COLO829 (cell line): ENCODE results near the gene TMEM179.
"Not testable (repeated sequence)": the region's sequence is repeated elsewhere in the genome, so short reads cannot be mapped to it uniquely, and the experiment has no call there.

Source experiments
- DNase-seq: peaks from one replicate; pipeline ENCODE4 v3.0.0; 2012; ENCODE audit warnings: low spot score

The TMEM179 gene

DNA sequence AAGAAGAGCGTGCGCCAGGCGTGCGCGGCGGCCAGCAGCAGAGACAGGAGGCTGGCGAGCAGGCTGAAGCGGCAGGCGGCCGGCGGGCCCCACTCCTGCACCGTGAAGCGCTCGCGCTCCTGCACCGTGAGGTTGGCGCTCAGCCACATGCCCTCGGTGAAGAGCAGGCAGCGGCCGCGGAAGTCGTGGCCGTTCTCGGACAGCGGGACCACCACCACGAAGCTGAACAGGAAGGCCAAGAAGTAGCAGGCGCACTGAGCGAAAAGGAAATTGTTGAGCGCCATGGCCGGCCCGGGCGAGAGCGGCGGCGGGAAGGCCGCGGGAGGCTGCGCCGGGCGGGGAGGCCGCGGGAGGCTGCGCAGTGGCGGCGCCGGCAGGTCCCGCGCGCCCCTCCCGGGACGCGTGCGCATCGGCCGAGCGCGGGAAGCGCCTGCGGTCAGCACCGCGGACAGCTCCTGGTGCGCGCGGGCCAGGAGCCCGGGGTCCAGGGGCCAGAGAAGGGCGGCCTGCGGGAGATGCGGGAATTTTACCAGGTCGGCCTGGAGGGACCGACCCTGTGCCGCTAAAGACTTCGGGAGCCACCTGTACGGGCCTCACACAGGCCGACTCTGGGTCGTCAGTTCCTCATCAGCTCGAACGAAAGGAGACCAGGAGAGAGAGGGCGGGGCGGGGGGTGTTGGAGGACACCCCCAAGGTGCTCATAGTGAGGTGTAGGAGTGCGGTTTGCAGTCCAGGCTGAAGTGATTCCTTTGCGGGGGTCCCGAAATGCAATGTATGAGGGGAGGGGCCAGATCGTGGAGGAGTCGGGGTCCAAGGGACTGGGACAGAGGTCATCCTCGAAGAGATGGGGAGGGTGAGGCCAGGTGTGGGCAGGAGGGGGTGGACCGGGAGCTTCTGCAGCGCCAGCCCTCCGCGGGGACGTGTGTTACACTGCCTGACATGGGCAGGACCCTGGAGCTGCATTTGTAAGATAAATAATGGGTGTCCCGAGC, at the start of gene TMEM179:
Gene TMEM179, minus strand, starts transcription at position 315 of the 992 bp plus-strand sequence. Its CDS starts 31 bp downstream, at position 284.
- no peak for DNase-seq

DNA sequence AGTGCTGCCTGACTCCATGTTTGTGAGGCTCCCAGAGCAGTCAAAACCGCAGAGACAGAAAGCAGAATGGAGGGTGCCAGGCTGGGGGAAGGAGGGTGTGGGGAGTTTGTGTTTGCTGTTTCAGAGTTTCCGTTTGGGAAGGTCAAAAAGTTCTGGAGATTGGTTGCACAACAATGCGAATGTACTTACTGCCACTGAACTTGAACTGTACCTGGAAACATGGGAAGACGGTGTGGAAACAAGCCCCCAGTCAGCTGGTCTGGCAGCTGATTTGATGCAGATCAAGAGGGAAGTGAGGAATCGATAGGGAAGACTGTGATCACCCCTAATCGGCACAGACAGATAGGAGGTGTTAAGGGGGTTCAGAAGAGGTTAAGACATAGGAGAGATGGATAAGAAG, 49.5 kb upstream of the TMEM179 start:
- no peak for DNase-seq

DNA sequence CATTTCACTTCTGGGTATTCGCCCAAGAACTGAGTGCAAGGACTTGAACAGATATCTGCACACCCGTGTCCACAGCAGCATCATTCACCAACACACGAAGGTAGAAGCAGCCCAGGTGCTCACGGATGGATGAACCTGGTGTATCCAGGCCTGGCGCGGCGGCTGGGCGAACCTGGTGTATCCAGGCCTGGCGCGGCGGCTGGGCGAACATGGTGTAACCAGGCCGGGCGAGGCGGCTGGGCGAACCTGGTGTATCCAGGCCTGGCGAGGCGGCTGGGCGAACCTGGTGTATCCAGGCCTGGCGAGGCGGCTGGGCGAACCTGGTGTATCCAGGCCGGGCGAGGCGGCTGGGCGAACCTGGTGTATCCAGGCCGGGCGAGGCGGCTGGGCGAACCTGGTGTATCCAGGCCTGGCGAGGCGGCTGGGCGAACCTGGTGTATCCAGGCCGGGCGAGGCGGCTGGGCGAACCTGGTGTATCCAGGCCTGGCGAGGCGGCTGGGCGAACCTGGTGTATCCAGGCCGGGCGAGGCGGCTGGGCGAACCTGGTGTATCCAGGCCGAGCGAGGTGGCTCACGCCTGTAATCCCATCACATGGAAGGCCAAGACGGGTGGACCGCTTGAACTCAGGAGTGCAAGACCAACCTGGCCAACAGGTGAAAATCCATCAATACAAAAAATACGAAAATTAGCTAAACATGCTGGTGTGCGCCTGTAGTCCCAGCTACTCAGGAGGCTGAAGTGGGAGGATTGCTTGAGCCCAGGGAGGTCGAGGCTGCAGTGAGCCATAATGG, 48.8 kb upstream of the TMEM179 start:
- not testable (repeated sequence) for DNase-seq

DNA sequence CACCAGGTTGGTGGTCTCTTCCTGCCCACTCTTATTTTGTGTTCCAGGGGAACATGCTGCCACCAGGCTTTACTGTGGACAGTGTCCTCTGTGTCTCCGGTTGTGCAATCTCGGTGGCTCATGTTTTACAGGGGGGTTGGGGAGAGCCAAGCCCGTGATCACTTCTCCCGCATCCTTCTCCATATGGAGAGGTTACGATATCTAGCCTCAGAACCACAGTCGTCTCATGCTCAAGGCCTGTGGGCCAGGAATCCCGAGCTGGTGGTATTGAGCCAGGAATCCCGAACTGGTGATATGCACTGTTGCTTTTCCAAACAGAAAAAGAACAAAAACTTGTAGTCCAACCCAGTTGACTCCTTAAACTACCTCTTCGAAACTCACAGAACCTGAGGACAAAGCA, 47.8 kb upstream of the TMEM179 start:
- no peak for DNase-seq

DNA sequence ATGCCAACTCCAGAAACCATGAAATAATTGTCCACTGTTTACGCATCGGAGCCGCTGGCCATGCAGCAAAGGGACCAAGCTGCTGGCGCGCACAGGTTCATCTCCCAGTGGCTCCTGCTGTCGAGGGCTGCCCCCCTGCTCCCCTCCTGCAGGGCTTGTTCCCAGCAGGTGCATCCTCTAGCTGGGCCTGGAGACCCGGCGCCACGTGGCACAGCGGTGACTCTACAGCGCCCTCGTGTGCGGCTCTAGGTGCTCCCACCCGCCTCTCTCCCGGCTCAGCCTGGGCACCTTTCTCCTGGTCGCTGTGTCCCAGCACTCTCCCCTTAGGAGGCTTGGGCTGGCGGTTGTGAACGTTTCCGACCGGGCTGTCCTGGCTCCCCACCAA, 47.3 kb upstream of the TMEM179 start:
- no peak for DNase-seq

DNA sequence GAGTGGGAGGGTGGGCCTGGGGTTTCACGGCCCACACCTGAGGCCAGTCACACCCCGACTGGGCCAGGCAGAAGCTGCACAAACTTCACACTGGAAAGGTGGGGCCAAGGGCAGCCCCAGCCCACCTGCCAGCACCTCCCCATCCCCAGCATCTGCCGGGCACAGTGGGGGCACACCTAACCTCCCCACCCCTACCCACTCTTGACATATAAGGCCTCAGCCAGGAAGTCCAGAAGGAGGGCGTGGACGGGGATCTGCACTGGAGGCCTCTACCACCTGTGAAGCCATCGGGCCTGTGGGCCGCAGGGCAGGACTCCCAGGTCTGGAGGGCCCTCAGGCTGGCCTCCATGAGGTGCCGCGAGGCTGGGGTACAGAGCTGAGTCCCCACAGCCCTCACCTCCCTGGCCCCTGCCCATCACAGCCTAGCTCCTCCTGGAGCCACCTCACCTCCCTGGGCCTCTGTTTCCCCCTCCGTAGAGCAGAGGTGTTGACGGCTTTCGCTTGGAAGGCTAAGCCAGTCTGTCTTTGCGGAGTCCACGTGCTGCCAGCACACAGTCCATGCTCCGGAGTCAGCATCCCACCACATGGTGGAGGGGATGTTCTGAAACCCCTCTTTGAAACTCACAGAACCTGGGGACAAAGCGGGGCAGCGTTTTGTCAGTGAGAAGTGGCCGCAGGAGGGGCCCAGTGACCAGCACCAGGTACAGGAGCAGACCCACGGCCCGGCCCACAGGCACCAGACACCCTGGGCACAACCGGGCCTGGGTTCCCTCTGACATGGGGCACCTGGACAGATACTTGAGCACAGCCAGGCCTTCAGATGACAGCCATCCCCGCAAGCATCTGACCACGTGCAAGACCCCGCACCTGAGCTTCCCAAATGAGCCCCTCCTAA, 46.7 kb upstream of the TMEM179 start:
- no peak for DNase-seq

DNA sequence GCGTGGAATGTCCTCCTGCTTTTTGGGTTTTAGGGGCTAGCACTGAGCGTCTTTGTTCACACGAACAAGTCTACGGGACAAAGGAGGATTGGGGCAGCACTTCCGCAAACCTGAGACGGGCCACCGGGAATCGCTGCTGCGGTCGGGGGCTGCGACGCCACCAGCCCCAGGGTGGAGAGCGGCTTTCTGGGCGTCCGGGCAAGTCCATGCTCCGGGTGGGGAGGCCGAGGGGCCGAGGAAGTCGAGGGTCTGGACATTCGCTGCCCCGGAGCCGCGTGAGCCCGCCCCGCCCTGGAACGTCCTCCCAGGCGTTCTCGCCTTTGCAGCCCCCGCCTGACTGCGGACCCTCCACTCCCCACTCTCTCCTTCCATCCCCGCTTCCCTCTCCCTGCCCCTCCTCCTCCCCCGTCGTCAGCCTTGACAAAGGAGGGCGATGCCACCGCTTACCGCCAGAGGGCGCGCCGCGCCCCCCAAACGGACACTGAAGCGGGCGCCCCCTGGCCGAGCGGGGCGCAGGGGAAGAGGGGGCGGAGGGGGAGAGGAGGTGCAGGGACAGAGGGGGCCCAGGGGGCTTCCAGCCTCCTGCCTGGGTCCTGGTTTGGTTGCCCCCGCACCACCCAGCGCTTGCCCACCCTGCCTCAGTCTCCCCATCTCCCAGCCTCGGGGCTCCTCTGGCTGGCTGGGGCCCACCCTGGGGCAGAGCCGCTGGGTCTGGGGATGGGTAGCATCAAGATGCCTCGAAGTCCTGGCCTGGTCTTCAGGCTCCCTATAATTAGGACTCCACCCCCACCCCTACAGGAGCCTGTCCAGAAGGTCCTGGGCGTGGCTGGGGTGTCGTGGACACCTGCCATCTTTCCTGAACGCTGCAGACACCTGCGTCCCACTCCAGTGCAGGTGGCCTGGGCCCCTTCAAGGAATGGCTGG, 45.7 kb upstream of the TMEM179 start:
- DNase-seq, result peak; percentile 60

DNA sequence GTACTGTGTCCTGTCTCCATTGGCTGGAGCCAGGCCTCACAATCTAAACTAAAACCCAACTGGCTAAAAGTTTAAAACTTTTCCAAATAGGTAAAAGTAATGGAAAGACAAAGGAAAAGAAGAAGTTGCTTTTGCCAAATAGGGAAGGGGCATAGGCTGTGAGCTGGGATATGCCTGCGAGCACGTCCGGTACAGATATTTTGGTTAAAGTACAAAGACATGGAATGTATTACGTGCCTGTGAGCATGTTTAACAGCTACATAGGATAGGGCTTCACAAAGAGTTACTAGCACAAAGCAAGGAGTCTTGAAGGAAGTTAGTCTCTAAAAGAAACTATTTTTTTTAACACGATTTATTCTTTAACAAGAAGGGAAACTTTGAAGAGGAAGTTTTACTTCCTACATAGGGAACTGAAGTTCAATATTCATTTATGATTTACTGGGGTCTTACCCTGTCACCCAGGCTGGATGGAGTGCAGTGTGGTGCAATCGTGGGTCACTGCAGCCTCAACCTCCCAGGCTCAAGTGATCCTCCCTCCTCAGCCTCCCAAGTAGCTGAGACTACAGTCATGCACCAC, 43.0 kb upstream of the TMEM179 start:
- DNase-seq, result no peak

DNA sequence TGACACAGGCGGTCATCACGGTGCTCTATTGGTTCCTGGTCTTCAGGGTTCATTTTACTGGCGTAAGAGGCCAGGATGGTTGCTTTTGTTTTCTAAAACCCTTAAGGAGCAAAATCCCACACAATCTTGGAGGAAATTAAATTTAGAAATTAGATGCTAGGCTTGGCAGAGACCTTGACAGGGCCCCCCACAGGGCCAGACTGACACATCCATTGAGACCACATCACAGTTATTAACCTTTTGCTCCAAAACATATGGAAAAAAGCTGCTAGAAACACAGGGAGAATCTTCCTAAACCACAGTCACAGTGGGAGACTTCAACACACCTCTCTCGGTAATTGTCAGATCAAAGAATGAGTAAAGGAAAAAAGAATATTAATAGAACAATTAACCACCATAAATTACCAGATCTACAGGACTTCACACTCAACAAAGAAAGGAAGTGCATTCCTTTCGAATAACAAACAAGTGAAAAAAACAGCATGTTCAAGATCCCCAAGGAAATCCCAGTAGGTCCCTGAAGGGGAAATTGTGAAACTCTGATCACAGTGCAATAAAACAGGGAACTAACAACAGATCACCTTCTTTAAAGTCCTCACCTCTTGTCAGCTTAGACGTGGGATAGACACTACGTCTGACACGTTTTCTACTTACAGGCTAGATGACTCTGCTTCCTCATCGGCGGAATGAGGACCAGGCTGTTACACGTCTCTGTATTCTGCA, 40.2 kb upstream of the TMEM179 start:
- no peak for DNase-seq

DNA sequence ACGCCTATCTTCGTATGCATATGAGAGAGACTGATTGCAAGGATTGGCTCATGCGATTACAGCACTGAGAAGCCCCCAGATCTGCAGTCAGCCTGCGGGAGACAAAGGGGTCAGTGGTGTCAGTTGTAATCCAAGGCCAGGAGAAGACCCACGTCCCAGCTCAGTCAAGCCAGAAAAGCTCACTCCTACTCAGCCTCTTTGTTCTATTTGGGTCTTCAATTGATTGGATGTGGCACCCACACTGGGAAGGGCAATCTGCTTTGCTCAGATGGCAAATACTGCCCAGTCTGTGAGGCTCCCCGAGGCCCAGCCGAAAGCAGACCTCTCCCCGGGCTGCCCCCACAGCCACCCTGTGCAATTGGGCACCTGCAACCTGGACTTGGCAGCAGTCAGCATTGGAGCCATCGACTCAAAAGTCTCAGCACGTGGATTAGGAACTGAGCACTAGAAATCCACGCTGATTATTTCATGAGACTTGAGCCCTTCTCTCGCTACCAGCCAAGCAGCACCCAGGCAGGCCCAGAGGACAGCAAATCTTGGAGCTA, 39.6 kb upstream of the TMEM179 start:
- no peak for DNase-seq

DNA sequence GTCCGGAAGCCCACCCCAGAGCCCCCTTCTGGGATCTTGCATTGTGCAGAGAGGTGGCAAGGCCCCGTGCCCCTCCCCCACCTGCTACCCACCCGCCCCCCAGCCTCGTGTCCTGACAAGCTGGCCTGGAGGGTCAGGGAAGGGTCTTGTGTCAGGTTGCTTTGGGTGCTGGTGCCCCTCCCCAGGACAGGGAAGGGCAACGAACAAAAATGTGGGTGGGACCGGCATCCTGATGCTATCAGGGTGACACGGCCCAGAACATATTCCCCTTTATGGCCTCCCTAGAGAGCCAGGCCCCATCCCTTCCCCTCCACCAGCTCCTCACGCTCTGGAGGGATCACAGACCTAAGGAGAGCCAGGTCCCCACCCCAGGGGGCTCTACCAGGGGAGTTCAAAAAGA, 38.7 kb upstream of the TMEM179 start:
- no peak for DNase-seq

DNA sequence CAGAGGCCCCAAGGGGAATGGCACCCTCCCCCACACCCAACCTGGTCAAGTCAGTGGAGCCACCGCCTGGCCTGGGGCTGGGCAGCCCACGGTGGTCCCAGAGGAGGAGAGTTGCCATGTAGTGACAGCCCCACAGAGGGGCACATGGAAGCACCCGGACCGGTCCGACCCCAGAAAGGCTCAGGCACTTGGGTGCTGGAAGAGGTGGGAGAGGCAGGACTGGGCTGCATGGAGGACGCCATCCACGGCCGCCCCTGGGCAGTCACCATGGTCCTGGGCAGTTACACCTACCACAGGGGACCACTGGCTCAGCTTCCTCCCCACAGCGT, 37.9 kb upstream of the TMEM179 start:
- DNase-seq, result no peak

DNA sequence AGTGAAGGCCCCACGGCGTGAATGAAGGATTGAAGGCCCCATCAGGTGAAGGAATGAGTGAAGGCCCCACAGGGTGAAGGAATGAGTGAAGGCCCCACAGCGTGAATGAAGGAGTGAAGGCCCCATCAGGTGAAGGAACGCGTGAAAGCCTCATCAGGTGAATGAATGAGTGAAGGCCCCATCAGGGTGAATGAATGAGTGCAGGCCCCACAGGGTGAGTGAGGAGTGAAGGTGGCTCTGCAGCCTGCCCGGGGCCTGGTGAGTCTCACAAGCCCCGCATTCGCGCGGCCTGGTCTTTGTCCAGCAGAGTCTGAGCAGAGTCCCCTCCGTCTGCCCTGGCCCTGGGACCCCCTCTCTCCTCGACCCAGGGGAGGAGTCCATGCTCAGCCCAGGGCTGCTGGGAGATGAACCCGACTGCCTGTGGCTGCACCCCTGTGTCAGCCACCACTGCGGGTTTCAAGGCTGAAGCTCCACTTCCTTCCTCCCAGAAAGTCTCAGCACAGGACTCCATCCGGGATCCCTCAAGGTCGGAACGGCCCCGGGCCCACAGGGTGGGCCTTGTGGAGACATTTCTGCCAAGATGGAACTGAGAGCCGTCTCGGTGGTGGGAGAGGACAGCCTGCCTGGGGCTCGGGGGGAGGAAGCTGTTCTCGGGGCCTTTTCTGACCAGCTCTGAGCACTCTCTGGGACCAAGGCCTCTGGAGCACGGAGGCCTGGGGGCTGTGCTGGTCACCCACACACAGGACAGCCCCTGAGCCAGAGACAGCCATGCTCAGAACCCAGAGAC, 37.4 kb upstream of the TMEM179 start:
- DNase-seq, result no peak

DNA sequence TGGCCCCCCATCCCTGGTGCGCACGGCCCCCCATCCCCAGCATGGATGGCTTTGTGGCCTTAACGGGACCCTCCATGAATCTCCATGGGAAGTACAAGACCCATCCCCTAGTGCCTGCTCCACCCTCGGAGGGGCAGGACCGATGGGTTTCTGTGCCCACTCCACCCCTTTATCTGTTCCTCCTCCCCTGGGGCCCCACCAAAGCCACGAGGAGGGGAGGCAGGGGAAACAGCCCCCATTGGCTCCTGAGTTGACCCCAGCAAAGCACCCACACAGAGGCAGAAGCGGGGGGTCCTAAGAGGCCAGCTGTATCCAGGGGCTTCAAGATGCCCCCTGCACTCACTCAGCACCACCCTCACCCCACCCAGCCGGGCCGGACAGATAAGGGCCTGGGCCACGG, 36.1 kb upstream of the TMEM179 start:
- DNase-seq, result no peak

DNA sequence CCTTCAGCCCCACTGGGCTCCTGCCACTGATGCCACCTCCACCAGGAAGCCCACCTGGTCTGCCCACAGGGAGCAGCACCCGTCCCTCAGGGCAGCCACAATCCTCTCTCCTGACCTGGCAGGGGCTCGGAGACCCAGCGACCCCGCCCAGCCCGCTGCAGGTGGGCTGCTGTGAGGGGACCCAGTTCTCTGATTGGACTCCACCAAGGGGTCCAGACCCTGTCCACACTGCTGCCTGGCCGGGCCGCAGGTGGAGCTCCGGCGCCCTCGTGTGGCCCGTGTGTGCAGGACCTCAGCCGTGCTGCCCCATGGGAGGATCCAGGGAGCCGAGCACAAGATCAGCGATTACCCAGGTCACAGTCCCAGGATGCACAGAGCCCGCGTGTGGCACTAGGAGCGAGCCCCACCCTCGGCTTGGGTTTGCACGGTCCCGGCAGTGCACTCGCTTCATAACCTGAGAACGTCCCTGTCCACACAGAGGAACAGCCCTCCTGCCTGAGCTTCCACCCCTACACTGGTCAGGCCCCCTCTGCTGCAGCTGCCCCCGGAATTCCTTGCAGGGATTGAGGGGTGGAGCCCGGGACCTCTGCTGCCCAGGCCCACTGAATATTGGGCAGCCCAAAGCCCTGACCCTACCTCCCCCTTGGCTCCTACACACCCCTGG, 35.4 kb upstream of the TMEM179 start:
- peak; percentile 59 for DNase-seq

DNA sequence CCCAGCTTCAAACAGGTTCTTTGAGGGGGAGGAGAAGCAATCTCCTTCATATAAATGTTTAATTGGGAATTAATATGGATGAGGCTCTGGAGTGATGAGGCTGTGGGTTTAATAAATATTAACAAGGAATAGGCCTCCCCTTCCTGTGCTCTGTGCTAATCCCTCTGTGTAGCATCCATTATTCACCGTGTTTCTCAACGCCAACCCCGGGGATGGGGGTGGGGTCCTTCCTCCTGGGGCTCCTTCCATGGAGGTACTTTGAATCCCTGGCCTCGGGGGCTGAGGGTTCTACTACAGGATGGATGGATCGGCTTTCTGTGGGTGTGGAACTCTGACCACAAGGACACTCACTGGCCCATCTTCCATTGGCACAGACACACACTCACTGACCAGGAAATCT, 34.9 kb upstream of the TMEM179 start:
- no peak for DNase-seq

DNA sequence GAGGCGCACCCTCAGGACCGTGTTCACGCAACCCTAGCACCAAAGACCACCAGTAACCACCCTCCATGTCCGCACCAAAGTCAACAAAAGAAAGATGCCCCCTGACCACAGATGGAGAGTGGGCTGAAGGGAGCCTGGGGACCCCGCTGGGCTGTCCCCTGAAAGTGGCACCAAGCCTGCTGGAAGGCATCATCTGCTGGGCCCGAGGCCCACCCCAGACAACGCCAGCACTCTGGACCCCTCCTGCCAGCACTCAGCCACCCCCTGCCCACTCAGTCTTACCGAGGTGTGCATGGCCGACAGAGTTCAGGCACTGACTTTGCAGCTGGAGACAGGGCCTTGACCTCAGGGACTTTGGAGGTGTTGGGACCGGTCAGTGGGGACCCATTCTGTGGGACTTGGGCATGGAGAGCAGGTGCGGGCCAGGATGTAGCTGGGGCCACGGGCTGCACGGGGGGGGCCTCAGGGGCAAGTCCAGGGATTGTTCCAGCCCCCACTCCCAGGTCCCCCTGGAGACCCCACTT, 34.4 kb upstream of the TMEM179 start:
- no peak for DNase-seq

DNA sequence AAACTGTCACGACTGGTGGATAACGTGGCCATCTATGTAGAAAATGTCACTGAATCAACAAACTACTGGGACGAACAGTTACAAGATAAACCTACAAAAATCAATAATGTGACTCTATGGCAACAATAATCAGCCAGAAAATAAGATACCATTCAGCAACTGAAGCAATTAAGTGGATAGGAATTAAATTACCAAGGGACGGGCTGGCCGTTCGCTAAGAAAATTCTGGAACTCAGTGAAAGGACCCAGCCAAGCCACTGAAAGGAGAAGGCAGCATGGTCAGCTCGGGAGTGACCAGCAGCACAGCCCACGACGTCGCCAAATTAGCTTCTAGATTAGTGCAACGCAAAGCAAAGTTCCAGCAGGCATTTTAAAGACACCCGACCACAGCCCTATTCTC, 33.6 kb upstream of the TMEM179 start:
- DNase-seq, result no peak
